Epithelial cell of proximal tubule (primary cell): ENCODE data around the gene MCHR1. TPM values are rescaled to one million over a fixed set of nuclear protein-coding genes. Genes with fewer than 3 reads are reported as not detected.
"Not testable (repeated sequence)": the region's sequence is repeated elsewhere in the genome, so short reads cannot be mapped to it uniquely, and the experiment has no call there.

Experiments used
- DNase-seq: peaks from one replicate; pipeline ENCODE4 v3.0.0-alpha.2; 2011; ENCODE audit warnings: low read depth
- H3K4me3 ChIP-seq: 2 replicates; pipeline ENCODE4 v1.5.1; 2011; ENCODE audit warnings: low read depth, mild to moderate bottlenecking, low read length
- total RNA-seq: library from RNA; depleted of rRNA; stranded (reverse); fragments of >200 nt; gene quantifications from 2 replicates; pipeline ENCODE4 v1.2.3, GENCODE V29; 2015
- TF ChIP-seq, protein P1 (sequence below): conservative IDR thresholded peaks from 2 replicates; pipeline ENCODE4 v1.5.1; 2012; ENCODE audit warnings: low read depth, mild to moderate bottlenecking, low read length

The MCHR1 gene
- total RNA-seq, 1 donor from 2014 or later, result 0.23 TPM

DNA sequence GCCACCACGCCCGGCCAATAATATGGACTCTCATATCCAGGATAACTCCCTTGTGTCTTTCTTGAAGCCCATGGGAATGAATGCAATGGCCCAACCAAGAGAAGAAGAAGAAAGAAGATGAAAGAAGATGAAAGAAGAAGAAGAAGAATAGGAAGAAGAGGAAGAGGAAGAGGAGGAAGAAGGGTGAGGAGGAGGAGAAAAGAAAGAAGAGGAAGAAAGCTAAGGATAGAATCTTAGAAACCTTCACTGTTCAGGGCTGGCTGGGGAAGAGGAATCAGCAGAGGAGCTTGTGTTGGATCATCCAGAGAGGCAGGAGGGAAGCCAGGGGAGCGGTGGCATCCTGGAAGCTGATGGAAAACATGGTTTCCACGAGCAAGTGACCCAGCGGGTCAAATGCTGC lies 28.9 kb downstream of the MCHR1 start:
- no peak for DNase-seq
- no peak overlapping the region for H3K4me3 ChIP-seq
- TF ChIP-seq, protein P1, sequence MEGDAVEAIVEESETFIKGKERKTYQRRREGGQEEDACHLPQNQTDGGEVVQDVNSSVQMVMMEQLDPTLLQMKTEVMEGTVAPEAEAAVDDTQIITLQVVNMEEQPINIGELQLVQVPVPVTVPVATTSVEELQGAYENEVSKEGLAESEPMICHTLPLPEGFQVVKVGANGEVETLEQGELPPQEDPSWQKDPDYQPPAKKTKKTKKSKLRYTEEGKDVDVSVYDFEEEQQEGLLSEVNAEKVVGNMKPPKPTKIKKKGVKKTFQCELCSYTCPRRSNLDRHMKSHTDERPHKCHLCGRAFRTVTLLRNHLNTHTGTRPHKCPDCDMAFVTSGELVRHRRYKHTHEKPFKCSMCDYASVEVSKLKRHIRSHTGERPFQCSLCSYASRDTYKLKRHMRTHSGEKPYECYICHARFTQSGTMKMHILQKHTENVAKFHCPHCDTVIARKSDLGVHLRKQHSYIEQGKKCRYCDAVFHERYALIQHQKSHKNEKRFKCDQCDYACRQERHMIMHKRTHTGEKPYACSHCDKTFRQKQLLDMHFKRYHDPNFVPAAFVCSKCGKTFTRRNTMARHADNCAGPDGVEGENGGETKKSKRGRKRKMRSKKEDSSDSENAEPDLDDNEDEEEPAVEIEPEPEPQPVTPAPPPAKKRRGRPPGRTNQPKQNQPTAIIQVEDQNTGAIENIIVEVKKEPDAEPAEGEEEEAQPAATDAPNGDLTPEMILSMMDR, result no peak

DNA sequence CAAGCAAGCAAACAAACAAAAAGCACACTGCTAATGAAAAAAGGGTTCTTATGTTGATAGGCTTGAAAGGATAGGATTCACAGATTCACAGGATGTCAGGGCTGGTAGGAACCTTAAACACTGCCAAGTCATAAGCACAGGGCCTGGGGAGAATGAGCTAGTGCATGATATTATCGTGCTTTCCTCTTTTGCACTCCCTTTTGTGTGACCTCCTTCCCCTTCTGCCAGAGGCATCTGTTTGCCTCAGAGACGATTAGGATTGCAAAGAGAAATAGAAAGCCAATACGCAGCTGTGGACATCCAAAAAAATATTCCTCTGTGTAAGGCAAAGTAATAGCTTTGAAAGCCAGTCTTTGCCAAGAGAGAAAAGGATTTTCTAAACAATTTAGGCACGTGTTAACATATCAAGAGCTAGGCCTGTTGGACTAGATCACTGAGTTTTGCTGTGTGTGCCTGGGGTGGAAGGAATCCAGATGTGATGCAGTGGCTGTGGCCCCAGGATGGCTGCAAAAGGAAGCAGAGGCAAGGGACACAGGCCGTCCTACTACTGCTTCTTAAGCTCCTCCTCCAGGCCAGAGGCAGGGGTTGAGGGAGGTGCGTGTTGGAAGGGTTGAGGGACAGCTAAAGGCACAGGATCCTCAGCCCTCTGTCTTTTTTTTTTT lies 30.6 kb downstream of the MCHR1 start:
- DNase-seq, result no peak
- TF ChIP-seq, protein P1, result no peak
- no peak overlapping the region for H3K4me3 ChIP-seq

DNA sequence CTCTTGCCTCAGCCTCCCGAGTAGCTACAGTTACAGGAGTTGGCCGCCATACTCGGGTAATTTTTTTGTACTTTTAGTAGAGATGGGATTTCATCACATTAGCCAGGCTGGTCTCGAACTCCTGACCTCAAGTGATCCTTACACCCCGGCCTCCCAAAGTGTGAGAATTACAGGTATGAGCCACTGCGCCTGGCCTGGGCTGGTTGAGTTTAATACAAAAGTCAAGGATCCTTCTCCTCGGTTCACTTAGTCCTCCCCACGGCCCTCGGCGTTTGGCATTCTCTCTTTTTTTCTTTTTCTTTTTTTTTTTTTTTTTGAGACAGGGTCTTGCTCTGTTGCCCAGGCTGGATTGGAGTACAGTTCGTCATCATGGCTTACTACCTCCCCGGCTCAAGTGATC lies 33.0 kb downstream of the MCHR1 start:
- no peak for DNase-seq
- TF ChIP-seq, protein P1, result no peak

DNA sequence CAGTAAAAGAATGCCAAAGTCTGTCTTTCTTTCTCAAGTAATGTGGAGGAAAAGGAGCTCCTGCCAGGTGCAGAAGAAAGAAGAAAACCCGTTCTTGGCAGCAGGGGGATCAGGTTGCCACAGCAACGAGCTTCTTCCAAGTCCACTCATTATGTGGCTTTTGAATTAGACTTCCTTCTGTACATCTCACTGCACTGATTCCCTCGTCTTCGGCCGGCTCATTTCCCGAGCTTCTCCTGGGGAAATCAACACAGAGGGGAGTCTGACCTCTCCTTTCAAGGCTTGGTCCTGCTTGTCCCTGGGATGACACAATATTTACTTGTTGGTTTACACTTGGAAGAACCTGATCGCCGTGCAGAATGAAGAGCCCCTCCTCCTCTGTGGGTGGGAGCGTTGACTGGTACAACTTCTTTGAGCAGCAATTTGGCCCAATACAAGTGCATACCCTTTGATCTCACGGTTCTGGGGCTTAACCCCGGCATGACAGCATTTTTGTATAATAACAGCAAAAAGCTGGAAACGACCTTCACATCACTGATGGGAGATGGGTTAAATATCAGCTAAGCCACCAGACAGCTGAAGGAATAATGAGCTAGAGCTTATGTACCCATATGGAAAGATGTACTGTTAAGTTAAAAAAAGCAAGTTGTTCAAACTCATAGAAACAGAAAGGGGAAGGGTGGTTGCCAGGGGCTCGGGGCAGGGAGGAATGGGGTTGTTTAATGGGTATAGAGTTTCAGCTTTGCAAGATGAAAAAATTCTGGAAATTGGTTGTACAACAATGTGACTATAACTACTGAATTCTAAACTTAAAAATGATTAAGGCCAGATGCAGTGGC lies 35.4 kb downstream of the MCHR1 start:
- TF ChIP-seq, protein P1, result no peak
- H3K4me3 ChIP-seq, result no peak overlapping the region
- DNase-seq, result no peak

More for the DNA sequence above, 33.0 kb downstream of the MCHR1 start:
- H3K4me3 ChIP-seq, result no peak overlapping the region

DNA sequence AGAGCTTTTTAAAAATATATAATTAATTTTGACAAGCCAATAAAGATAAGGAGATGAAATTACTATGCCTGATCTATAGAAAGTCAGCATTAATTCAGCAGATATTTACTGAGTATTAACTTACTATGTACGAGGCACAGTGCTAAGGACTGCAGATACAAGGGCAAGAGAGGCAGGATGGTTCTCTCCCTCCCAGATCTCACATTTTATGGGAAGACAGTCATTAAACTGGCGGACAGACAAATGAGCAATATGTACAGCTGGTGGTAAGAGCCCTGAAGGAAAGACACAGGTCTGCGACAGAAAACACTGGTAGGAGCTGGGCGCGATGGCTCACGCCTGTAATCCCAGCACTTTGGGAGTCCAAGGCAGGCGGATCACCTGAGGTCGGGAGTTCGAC lies 36.8 kb downstream of the MCHR1 start:
- DNase-seq, result no peak
- TF ChIP-seq, protein P1, result no peak
- no peak overlapping the region for H3K4me3 ChIP-seq

DNA sequence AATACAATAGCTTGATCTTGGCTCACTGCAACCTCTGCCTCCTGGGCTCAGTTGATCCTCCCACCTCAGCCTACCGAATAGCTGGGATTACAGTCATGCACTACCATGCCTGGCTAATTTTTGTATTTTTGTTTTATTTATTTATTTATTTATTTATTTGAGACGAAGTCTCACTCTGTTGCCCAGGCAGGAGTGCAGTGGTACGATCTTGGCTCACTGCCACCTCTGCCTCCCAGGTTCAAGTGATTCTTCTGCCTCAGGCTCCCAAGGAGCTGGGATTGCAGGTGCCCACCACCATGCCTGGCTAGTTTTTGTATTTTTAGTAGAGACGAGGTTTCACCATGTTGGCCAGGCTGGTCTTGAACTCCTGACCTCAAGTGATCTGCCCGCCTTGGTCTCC lies 38.4 kb downstream of the MCHR1 start:
- H3K4me3 ChIP-seq, DNase-seq: not testable (repeated sequence)

DNA sequence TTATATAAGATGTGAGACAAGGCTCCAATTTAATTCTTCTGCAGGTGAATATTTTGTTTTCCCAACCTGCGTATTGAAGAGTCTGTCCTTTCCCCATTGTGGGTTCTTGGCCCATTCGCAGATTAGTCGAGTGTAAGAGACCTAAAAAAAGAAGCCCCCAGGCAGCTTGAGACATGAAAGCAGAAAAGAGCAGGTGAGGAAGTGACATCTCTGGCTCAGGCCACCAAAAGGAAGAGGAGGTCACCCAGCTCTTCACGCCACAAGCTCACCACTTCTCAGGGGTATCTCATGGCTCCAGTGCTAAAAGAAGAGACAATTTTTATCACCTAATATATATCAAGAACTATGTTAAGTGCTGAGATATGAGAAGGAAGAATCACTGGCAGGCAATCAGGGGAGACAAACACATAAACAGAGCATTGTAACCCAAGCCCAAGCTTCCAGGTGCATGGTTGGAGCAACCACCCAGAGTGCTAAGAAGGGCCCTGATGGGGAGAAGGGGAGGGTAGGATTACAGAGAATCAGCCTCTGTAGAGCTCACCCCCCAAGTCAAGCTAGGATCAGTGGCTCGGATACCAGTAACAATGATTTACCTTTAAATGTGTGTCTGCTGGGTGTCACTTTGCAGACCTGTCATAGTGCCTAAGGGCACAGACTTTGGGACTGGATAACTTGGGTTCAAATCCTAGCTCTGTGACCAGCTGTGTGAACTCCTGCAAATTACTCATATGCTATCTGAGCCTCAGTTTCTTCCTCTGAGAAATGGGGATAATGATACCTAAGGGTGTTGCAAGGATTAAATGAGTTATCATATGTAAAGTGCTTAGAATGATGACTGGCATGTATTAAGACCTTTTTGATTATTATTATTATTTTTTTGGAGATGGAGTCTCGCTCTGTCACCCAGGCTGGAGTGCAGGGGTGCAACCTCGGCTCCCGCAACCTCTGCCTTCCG lies 39.2 kb downstream of the MCHR1 start:
- DNase-seq, result no peak
- TF ChIP-seq, protein P1, result no peak
- no peak overlapping the region for H3K4me3 ChIP-seq
